ENCODE measurements around the gene ARV1. TPM values are rescaled to one million over a fixed set of nuclear protein-coding genes. Genes with fewer than 3 reads are reported as not detected.

ARV1 gene
- polyA plus RNA-seq, 1 donor from 2014 or later = 63.4 TPM

DNA sequence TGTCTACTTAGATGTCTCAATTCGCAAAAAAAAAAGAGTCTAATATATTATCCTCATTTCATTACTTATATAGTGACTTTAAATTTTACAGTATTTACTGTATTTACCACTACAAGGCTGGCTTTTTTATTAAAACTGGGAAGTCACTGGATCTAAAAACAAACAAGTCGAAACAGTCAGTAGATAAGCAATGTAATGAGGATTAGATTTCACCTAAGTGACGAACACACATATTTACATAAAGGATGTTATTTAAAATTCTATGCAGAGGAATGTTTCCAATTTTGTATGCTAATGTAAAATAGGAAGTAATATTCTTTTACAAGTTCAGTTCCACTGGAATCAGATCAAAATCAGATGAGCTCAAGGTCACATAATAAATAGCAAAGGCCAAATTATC, 28.5 kb upstream of the ARV1 start:
- Histone ChIP-seq H3K36me3 (ENCODE audit: insufficient read depth, low read length) (no peaks in the 10 kb centered on the region), H3K27ac (ENCODE audit: low read length) (no peak overlapping the region), H4K20me1 (ENCODE audit: insufficient read depth) (no peaks in the 10 kb centered on the region), H3K27me3 (ENCODE audit: insufficient read depth, low read depth, low read length) (no peaks in the 10 kb centered on the region), H3K4me3 (ENCODE audit: low read length) (no peak overlapping the region), H3K79me2 (replicated peaks; ENCODE audit: insufficient read depth, low read length) (no peaks in the 10 kb centered on the region), H3K9me3 (ENCODE audit: low read length) (no peaks in the 10 kb centered on the region), H3K4me2 (ENCODE audit: low read length) (no peak overlapping the region), H3K9ac (ENCODE audit: low read length) (no peak overlapping the region), H2AFZ (ENCODE audit: low read depth, low read length) (no peak overlapping the region), H3K9me2 (ENCODE audit: insufficient read depth, low read length) (no peaks in the 10 kb centered on the region), H3F3A (ENCODE audit: insufficient read depth, low read length, poor library complexity, severe bottlenecking) (no peaks in the 10 kb centered on the region)
- no peak for TF ChIP-seq POLR2AphosphoS5 (IDR thresholded peaks at IDR 0.05)
- TF ChIP-seq EP300 (conservative IDR thresholded peaks at IDR 0.05; ENCODE audit: poor library complexity, severe bottlenecking) = no peak
- TF ChIP-seq REST (IDR thresholded peaks at IDR 0.05; ENCODE audit: borderline replicate concordance) = no peak
- no peak for TF ChIP-seq SMC3 (conservative IDR thresholded peaks at IDR 0.05; ENCODE audit: poor library complexity)
- TF ChIP-seq RAD21 (conservative IDR thresholded peaks at IDR 0.05) = no peak

DNA sequence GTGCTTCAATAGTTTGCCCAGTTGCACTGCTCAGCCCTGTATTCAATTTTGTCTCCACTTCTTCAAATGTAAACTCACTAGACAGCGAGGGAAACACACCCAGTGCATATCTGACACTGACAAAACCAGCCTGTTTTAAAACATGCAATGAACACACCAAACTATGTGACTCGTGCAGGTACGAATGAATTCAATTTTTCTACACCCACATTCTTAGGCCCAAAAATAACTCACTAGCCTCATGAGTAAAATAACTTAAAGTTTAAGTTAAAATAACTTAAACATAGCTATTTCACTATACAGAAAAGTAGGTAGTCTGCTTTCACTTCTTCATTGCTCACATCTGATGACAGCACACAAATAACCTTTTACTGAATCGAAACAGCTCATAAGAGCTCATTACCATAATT, 21.3 kb upstream of the ARV1 start:
- no peaks in the 10 kb centered on the region for H3F3A ChIP-seq (ENCODE audit: insufficient read depth, low read length, poor library complexity, severe bottlenecking)
- H3K27me3 ChIP-seq (ENCODE audit: insufficient read depth, low read depth, low read length) = no peaks in the 10 kb centered on the region
- H3K27ac ChIP-seq (ENCODE audit: low read length) = no peak overlapping the region
- H3K4me3 ChIP-seq (ENCODE audit: low read length) = no peak overlapping the region
- no peak for TF ChIP-seq SMC3 (conservative IDR thresholded peaks at IDR 0.05; ENCODE audit: poor library complexity)
- no peak for TF ChIP-seq EZH2 (IDR thresholded peaks at IDR 0.05; ENCODE audit: borderline replicate concordance, insufficient read depth, low read length, poor library complexity, severe bottlenecking)
- TF ChIP-seq RAD21 (conservative IDR thresholded peaks at IDR 0.05) = no peak
- TF ChIP-seq REST (IDR thresholded peaks at IDR 0.05; ENCODE audit: borderline replicate concordance) = no peak
- TF ChIP-seq EP300 (conservative IDR thresholded peaks at IDR 0.05; ENCODE audit: poor library complexity, severe bottlenecking) = no peak
- TF ChIP-seq MXI1 (conservative IDR thresholded peaks at IDR 0.05; ENCODE audit: poor library complexity, severe bottlenecking) = no peak
- no peak for TF ChIP-seq TAF1 (IDR thresholded peaks at IDR 0.05; ENCODE audit: low read depth)
- TF ChIP-seq CTCF (IDR thresholded peaks at IDR 0.05; ENCODE audit: poor library complexity, severe bottlenecking) = no peak
- TF ChIP-seq POLR2AphosphoS5 (IDR thresholded peaks at IDR 0.05) = no peak
- H3K9me2 ChIP-seq (ENCODE audit: insufficient read depth, low read length) = no peaks in the 10 kb centered on the region
- no peaks in the 10 kb centered on the region for H3K79me2 ChIP-seq (replicated peaks; ENCODE audit: insufficient read depth, low read length)
- H4K20me1 ChIP-seq (ENCODE audit: insufficient read depth) = no peaks in the 10 kb centered on the region
- H3K9ac ChIP-seq (ENCODE audit: low read length) = no peak overlapping the region
- no peaks in the 10 kb centered on the region for H3K36me3 ChIP-seq (ENCODE audit: insufficient read depth, low read length)
- no peak overlapping the region for H2AFZ ChIP-seq (ENCODE audit: low read depth, low read length)
- no peaks in the 10 kb centered on the region for H3K9me3 ChIP-seq (ENCODE audit: low read length)
- H3K4me2 ChIP-seq (ENCODE audit: low read length) = no peak overlapping the region
